ENCODE results near the gene HRH2.

HRH2 gene

DNA sequence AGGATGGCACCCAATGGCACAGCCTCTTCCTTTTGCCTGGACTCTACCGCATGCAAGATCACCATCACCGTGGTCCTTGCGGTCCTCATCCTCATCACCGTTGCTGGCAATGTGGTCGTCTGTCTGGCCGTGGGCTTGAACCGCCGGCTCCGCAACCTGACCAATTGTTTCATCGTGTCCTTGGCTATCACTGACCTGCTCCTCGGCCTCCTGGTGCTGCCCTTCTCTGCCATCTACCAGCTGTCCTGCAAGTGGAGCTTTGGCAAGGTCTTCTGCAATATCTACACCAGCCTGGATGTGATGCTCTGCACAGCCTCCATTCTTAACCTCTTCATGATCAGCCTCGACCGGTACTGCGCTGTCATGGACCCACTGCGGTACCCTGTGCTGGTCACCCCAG, 25.4 kb downstream of the HRH2 start:
- TF ChIP-seq, protein P1, sequence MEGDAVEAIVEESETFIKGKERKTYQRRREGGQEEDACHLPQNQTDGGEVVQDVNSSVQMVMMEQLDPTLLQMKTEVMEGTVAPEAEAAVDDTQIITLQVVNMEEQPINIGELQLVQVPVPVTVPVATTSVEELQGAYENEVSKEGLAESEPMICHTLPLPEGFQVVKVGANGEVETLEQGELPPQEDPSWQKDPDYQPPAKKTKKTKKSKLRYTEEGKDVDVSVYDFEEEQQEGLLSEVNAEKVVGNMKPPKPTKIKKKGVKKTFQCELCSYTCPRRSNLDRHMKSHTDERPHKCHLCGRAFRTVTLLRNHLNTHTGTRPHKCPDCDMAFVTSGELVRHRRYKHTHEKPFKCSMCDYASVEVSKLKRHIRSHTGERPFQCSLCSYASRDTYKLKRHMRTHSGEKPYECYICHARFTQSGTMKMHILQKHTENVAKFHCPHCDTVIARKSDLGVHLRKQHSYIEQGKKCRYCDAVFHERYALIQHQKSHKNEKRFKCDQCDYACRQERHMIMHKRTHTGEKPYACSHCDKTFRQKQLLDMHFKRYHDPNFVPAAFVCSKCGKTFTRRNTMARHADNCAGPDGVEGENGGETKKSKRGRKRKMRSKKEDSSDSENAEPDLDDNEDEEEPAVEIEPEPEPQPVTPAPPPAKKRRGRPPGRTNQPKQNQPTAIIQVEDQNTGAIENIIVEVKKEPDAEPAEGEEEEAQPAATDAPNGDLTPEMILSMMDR (conservative IDR thresholded peaks at IDR 0.05) = no peak
- H3K27ac ChIP-seq = no peak overlapping the region

DNA sequence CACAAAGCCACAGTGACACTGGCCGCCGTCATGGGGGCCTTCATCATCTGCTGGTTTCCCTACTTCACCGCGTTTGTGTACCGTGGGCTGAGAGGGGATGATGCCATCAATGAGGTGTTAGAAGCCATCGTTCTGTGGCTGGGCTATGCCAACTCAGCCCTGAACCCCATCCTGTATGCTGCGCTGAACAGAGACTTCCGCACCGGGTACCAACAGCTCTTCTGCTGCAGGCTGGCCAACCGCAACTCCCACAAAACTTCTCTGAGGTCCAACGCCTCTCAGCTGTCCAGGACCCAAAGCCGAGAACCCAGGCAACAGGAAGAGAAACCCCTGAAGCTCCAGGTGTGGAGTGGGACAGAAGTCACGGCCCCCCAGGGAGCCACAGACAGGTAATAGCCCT, 26.1 kb downstream of the HRH2 start:
- TF ChIP-seq, protein P1 (conservative IDR thresholded peaks at IDR 0.05) = no peak
- H3K27ac ChIP-seq = no peak overlapping the region

DNA sequence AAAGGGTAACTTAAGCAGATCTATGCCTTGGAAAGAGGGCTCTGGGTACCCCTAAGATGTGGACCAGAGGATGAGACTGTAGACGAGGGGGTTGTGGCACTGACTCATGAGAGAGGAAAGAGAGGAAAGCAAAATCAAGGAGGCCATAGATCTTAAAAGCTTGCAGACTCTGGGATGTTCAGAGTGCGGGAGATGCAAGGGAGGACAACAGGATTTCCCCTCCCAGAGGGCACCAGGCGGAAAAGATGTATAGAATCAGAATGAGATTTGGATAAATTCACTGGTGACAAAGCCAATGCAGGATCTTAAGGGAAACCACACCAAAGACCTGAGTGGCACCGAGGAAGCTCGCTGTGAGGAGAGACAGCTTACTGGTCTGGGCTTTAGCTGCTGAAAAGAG, 27.1 kb downstream of the HRH2 start:
- TF ChIP-seq, protein P1 (conservative IDR thresholded peaks at IDR 0.05) = no peak
- H3K27ac ChIP-seq = no peak overlapping the region

DNA sequence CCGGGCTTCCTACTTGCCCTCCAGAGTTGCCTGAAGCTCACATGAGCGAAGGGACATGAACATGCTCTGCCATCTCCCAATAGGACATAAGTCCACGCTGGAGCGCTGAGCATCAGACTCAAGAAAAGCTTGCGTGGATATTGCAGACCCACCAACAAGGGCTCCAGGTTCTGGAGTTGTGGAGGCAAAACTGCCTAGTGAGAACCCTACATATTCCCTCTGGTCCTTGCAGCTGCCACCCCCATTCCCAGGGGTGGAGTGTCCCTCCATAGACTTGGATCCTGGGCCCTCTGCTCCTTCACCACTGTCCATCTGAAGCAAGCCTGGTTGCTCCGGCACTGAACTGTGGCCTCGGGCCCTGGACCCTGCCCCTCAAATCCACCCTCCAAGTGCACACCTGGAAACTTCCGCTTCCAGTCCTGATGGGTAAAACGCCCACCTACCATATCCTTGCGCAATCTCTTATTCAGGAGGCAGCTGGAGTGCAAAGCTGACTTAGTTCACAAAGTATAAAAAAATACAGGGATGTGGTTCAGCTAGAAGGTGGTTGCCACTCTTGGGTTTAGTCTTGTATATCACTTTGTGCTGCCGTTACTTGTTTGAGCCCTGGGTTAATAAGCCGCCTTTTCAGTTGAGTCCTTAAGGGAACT, 28.0 kb downstream of the HRH2 start:
- H3K27ac ChIP-seq = no peak overlapping the region
- TF ChIP-seq, protein P1 (conservative IDR thresholded peaks at IDR 0.05) = no peak

DNA sequence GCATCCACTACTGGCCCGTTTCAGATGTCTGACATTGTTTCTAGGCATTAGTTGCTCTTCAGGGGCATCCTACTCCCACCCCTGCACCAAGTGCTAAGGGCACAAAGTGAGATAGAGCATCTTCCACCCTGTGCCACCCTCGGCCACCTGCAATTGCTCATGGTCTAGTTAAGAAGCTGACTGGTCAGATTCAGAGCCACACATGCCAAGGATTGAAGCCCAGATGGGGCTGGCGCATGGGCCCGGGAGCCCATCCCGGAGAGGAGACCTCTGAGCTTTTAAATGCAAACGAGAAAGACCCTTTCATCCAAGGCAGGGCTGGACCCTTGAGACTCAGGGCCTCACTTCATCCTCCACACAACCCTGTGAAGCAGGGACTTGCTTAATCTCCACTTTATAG, 28.5 kb downstream of the HRH2 start:
- no peak overlapping the region for H3K27ac ChIP-seq
- TF ChIP-seq, protein P1 (conservative IDR thresholded peaks at IDR 0.05) = no peak

DNA sequence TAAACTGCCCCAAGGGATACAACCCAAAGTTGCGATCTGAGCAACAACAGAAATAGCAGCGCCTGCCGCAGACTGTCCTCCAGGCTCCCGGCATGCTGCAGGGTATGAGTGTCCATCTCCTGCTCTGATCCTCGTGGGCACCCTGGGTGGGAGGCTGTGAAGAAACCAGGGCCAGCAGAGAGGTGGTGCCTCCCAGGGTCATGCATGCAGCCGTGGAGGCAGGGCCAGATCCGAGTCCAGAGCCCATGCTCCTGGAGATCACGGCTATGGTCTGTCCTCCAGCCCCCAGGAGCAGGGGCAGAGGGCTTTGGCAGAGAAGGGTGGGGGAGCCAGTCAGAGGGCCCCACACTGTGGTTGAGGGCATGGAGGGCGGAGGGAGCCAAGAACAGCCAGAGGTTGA, 29.0 kb downstream of the HRH2 start:
- H3K27ac ChIP-seq = no peak overlapping the region

DNA sequence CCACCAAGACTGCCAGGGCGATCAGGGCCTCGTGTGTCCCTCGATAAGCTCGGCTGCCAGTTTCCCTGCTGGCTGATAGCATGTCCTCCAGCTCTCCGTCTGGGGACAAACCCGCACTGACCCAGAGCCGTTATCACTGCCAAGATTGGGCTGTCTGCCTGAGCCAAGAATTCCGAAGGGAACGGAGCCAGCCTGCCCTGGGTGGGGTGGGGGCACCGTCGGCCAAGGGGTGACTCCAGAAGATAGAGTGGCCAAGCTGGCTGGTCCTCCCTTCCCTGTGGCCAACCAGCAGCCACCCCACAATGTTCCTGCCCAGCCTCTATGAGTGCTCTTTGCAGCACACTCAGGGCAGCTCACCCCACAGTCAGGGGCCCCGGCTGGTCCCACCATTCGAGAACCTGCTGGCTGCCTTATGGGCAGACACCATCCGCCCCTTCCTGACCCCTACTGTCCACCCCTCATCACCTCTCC, 29.4 kb downstream of the HRH2 start:
- H3K27ac ChIP-seq = no peak overlapping the region
- TF ChIP-seq, protein P1 (conservative IDR thresholded peaks at IDR 0.05) = no peak

More for the DNA sequence above, 29.0 kb downstream of the HRH2 start:
- TF ChIP-seq, protein P1 (conservative IDR thresholded peaks at IDR 0.05) = no peak
